Measurements from ENCODE around the gene STX16. TPM values are rescaled to one million over a fixed set of nuclear protein-coding genes. Genes with fewer than 3 reads are reported as not detected.

Gene STX16
- total and polyA plus RNA-seq, 9 of the 15 experiments (the other 6 are each of a cell fraction or from before 2014, with no cell fraction given) = 4.4 to 43.5 (median 14.7) TPM

GRCh38 chr20:58634059-58634458 is 17.0 kb upstream of the STX16 start:
- Histone ChIP-seq H4K20me1 (replicated peaks; ENCODE audit: control insufficient read depth, insufficient read depth, low read length) (no peaks in the 10 kb centered on the region), H3K27me3 (ENCODE audit: control insufficient read depth in 2 of 2, insufficient read depth in 2 of 2, low read length in 2 of 2) (peaks cover 2 to 11% of the 10 kb centered on the region in 2 experiments; a peak in 2 of 5 replicates), H2AFZ (ENCODE audit: low read depth, low read length) (no peak overlapping the region), H3K4me1 (replicated peaks in 1 of 2; ENCODE audit: control insufficient read depth in 2 of 2, insufficient read depth in 2 of 2, low read length in 2 of 2) (peaks cover 10 to 14% of the 10 kb centered on the region in 2 experiments; a peak in 4 of 5 replicates), H3K36me3 (ENCODE audit: control insufficient read depth, insufficient read depth, low read length) (no peaks in the 10 kb centered on the region), H3K4me2 (ENCODE audit: insufficient read depth, low read length) (no peak overlapping the region), H3K9me3 (replicated peaks; ENCODE audit: control insufficient read depth, insufficient read depth, low read depth, low read length) (no peaks in the 10 kb centered on the region), H3K27ac (ENCODE audit: extremely low read depth, low read depth, low read length) (no peak overlapping the region), H3K9me1 (ENCODE audit: control insufficient read depth, insufficient read depth, low read length) (no peaks in the 10 kb centered on the region), H3K9ac (ENCODE audit: insufficient read depth in 1 of 2, low read depth in 2 of 2, low read length in 2 of 2) (peak overlapping the region in 1 of 2 experiments; percentile 36; a peak in 1 of 4 replicates), H3K79me2 (ENCODE audit: control insufficient read depth, insufficient read depth, low read length) (no peaks in the 10 kb centered on the region), H3K4me3 (no peak overlapping the region)
- no peak for TF ChIP-seq ZNF655 (CRISPR knock-in tag; IDR thresholded peaks at IDR 0.05)
- no peak for TF ChIP-seq ZNF583 (CRISPR knock-in tag; IDR thresholded peaks at IDR 0.05)
- no peak for TF ChIP-seq TAF9B (IDR thresholded peaks at IDR 0.05; ENCODE audit: partially characterized antibody)
- TF ChIP-seq ZNF717 (CRISPR knock-in tag; IDR thresholded peaks at IDR 0.05) = no peak
- no peak for TF ChIP-seq ZNF668 (CRISPR knock-in tag; IDR thresholded peaks at IDR 0.05)
- TF ChIP-seq HMG20B (CRISPR knock-in tag; IDR thresholded peaks at IDR 0.05) = no peak
- no peak for TF ChIP-seq E4F1 (CRISPR knock-in tag; IDR thresholded peaks at IDR 0.05; ENCODE audit: borderline replicate concordance)
- no peak for TF ChIP-seq ZNF224 (CRISPR knock-in tag; IDR thresholded peaks at IDR 0.05)
- no peak for TF ChIP-seq SNRNP70 (optimal IDR thresholded peaks at IDR 0.05; ENCODE audit: low read depth, low read length)
- TF ChIP-seq ZNF785 (CRISPR knock-in tag; IDR thresholded peaks at IDR 0.05) = no peak
- TF ChIP-seq, protein P1, sequence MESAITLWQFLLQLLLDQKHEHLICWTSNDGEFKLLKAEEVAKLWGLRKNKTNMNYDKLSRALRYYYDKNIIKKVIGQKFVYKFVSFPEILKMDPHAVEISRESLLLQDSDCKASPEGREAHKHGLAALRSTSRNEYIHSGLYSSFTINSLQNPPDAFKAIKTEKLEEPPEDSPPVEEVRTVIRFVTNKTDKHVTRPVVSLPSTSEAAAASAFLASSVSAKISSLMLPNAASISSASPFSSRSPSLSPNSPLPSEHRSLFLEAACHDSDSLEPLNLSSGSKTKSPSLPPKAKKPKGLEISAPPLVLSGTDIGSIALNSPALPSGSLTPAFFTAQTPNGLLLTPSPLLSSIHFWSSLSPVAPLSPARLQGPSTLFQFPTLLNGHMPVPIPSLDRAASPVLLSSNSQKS (CRISPR knock-in tag; IDR thresholded peaks at IDR 0.05) = no peak
- TF ChIP-seq FOXJ2 (tag; IDR thresholded peaks at IDR 0.05) = no peak
- TF ChIP-seq GTF2E2 (tag; IDR thresholded peaks at IDR 0.05) = no peak
- TF ChIP-seq ATF3 (IDR thresholded peaks at IDR 0.05) = no peak
- TF ChIP-seq ATF3 (CRISPR knock-in tag; conservative IDR thresholded peaks at IDR 0.05) = no peak
- no peak for TF ChIP-seq XRCC5 (IDR thresholded peaks at IDR 0.05; ENCODE audit: low read depth, low read length)
- TF ChIP-seq CXXC5 (CRISPR knock-in tag; IDR thresholded peaks at IDR 0.05) = no peak
- TF ChIP-seq XRCC3 (IDR thresholded peaks at IDR 0.05) = no peak
- ChIA-PET POLR2A (interaction anchor here (0.6 to 2.0 kb wide), 3 partner anchors 17 to 54 kb away, joined by 3 to 6 read pairs (median 3); partner anchors contain the start of gene STX16), CTCF (ENCODE audit: low intra/inter-chr PET ratio) (no interaction called here)
- FAIRE-seq (no peak), DNase-seq (ENCODE audit: extremely low read depth in 1 of 4, low spot score in 3 of 4) (no peak), ATAC-seq (no peak)
- 71% methylated on average over 17 of the region's 17 CpGs for WGBS (ENCODE audit: insufficient coverage, low coverage, missing lambda C conversion rate)
- intact Hi-C loops (cut with micrococcal nuclease) (no loop called here), in situ Hi-C loops (cut with MboI) (loop anchor here (25.0 kb wide), 1 partner anchor 397 kb away; the partner anchor contains the start of gene ANKRD60)
- no TSS peak for BruUV-seq (replicated peaks)
